ENCODE data around the gene FBXO47. TPM values are rescaled to one million over a fixed set of nuclear protein-coding genes. Genes with fewer than 3 reads are reported as not detected.

Gene FBXO47
- total and polyA plus RNA-seq, 11 donors = 0.11 TPM; not detected in 10

GRCh38 chr17:38891441-38891840 is 75.8 kb downstream of the FBXO47 start:
- WGBS, 4 donors = 85 to 87% (median 86%) methylated on average over 8 of the region's 8 CpGs
- peaks cover 0 to 87% (median 69%) of the 10 kb centered on the region in 9 donors for H3K36me3 ChIP-seq
- H3K4me1 ChIP-seq = peaks cover 8 to 84% (median 49%) of the 10 kb centered on the region in 12 donors
- intact Hi-C loops (cut with DNase I) = no loop called here
- H3K27me3 ChIP-seq = no peaks in the 10 kb centered on the region
- TF ChIP-seq CTCF (IDR thresholded peaks at IDR 0.05) = no peak
- no peaks in the 10 kb centered on the region for H3K9me3 ChIP-seq
- H3K27ac ChIP-seq = peak overlapping the region in 1 of 12 donors; percentile 52
- no peak for ATAC-seq
- H3K4me3 ChIP-seq = no peak overlapping the region
- DNase-seq = no peak

- no peaks in the 10 kb centered on the region for H3K27me3 ChIP-seq
- no peak for DNase-seq
- H3K9me3 ChIP-seq = no peaks in the 10 kb centered on the region
- intact Hi-C loops (cut with DNase I) = no loop called here
- no peak overlapping the region for H3K4me3 ChIP-seq
- peaks cover 0 to 84% (median 63%) of the 10 kb centered on the region in 9 donors for H3K36me3 ChIP-seq
- TF ChIP-seq POLR2A (IDR thresholded peaks at IDR 0.05) = no peak
- no peak for TF ChIP-seq CTCF (IDR thresholded peaks at IDR 0.05)
- WGBS, 4 donors = 83 to 93% (median 88%) methylated on average over 7 to 8 of the region's 8 CpGs
- peaks cover 14 to 84% (median 48%) of the 10 kb centered on the region in 12 donors for H3K4me1 ChIP-seq
- no peak for ATAC-seq
- H3K27ac ChIP-seq = peak overlapping the region in 2 of 12 donors; percentile 4 to 52
Measured at GRCh38 chr17:38890410-38890746, 76.8 kb downstream of the FBXO47 start.

- no peaks in the 10 kb centered on the region for H3K27me3 ChIP-seq
- peaks cover 0 to 84% (median 61%) of the 10 kb centered on the region in 9 donors for H3K36me3 ChIP-seq
- no peak overlapping the region for H3K4me3 ChIP-seq
- DNase-seq (no peak), ATAC-seq (no peak)
- no peak for TF ChIP-seq POLR2A (IDR thresholded peaks at IDR 0.05)
- TF ChIP-seq CTCF (IDR thresholded peaks at IDR 0.05) = no peak
- H3K4me1 ChIP-seq = peaks cover 17 to 85% (median 52%) of the 10 kb centered on the region in 12 donors
- no peaks in the 10 kb centered on the region for H3K9me3 ChIP-seq
- peak overlapping the region in 2 of 12 donors; percentile 4 to 52 for H3K27ac ChIP-seq
- intact Hi-C loops (cut with DNase I) = no loop called here
- WGBS, 4 donors = 82 to 88% (median 85%) methylated on average over 11 to 12 of the region's 12 CpGs
Measured at GRCh38 chr17:38889745-38890409, 77.3 kb downstream of the FBXO47 start.

GRCh38 chr17:38888842-38889241 is 78.4 kb downstream of the FBXO47 start:
- Histone ChIP-seq H3K36me3 (peaks cover 0 to 83% (median 59%) of the 10 kb centered on the region in 9 donors), H3K27me3 (no peaks in the 10 kb centered on the region), H3K9me3 (no peaks in the 10 kb centered on the region), H3K4me3 (no peak overlapping the region), H3K4me1 (peaks cover 15 to 85% (median 51%) of the 10 kb centered on the region in 12 donors), H3K27ac (no peak overlapping the region)
- intact Hi-C loops (cut with DNase I) = no loop called here
- TF ChIP-seq POLR2A (IDR thresholded peaks at IDR 0.05) = no peak
- TF ChIP-seq CTCF (IDR thresholded peaks at IDR 0.05) = no peak
- 85 to 92% (median 87%) methylated on average over 9 of the region's 9 CpGs for WGBS, 4 donors
- ATAC-seq (no peak), DNase-seq (no peak)
